Measurements from ENCODE around the gene VKORC1L1. TPM values are rescaled to one million over a fixed set of nuclear protein-coding genes. Genes with fewer than 3 reads are reported as not detected.

Gene VKORC1L1
- total and polyA plus RNA-seq, 9 of the 15 experiments (the other 6 are each of a cell fraction or from before 2014, with no cell fraction given): 6.8 to 36.5 (median 19.3) TPM

DNA sequence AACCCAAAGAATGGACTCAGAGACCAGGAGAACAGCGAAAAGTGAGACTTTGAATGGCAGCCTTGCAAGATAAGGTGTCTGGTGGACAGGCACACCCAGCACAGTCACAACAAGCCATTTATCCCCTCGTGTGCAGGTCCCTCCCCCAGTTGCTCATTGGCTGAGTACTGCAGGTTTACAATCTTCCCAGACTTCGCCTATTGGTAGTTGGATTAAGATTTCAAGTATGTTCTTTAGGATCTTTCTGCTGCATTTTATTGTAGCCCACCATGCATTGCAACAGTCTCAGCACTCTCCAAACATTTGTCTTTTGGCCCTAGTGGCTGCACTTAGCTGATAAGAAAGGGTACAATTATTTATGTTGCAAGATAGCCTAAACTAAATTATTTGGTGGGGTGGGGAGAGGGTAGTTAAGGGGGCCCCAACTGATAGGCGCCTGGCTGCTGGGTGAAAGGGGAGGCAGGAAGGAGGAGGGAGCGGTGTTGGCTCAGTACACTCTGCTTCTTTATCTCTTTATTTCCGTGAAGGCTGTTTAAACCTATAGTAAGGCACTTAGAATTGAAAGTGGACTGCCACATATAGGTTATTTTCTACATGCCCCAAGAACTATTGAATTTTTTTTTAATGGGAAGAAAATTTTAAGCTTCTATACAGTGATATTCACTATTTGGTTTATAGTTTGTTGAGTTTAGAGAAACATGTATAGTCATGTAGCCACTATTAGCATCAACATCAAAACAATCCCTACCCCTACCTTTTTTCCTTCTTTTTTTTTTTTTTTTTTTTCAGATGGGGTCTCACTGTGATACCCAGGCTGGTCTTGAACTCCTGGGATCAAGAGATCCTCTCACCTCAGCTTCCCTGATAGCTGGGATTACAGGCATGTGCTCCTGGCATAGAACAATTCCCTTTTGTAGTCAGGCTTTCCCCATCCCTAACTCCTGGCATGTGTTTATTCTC lies 54.9 kb downstream of the VKORC1L1 start (continued):
- no peak for TF ChIP-seq KAT8 (IDR thresholded peaks at IDR 0.05; ENCODE audit: low read depth)
- TF ChIP-seq, protein P1, sequence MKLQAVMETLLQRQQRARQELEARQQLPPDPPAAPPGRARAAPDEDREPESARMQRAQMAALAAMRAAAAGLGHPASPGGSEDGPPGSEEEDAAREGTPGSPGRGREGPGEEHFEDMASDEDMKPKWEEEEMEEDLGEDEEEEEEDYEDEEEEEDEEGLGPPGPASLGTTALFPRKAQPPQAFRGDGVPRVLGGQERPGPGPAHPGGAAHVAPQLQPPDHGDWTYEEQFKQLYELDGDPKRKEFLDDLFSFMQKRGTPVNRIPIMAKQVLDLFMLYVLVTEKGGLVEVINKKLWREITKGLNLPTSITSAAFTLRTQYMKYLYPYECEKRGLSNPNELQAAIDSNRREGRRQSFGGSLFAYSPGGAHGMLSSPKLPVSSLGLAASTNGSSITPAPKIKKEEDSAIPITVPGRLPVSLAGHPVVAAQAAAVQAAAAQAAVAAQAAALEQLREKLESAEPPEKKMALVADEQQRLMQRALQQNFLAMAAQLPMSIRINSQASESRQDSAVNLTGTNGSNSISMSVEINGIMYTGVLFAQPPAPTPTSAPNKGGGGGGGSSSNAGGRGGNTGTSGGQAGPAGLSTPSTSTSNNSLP (IDR thresholded peaks at IDR 0.05; ENCODE audit: borderline replicate concordance, low read depth, low read length): peak; percentile 90
- TF ChIP-seq, protein P2, sequence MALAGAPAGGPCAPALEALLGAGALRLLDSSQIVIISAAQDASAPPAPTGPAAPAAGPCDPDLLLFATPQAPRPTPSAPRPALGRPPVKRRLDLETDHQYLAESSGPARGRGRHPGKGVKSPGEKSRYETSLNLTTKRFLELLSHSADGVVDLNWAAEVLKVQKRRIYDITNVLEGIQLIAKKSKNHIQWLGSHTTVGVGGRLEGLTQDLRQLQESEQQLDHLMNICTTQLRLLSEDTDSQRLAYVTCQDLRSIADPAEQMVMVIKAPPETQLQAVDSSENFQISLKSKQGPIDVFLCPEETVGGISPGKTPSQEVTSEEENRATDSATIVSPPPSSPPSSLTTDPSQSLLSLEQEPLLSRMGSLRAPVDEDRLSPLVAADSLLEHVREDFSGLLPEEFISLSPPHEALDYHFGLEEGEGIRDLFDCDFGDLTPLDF (CRISPR knock-in tag; IDR thresholded peaks at IDR 0.05): no peak
- TF ChIP-seq HOMEZ (CRISPR knock-in tag; IDR thresholded peaks at IDR 0.05): no peak
- no peak for TF ChIP-seq MAFF (IDR thresholded peaks at IDR 0.05; ENCODE audit: low read length)
- TF ChIP-seq, protein P3, sequence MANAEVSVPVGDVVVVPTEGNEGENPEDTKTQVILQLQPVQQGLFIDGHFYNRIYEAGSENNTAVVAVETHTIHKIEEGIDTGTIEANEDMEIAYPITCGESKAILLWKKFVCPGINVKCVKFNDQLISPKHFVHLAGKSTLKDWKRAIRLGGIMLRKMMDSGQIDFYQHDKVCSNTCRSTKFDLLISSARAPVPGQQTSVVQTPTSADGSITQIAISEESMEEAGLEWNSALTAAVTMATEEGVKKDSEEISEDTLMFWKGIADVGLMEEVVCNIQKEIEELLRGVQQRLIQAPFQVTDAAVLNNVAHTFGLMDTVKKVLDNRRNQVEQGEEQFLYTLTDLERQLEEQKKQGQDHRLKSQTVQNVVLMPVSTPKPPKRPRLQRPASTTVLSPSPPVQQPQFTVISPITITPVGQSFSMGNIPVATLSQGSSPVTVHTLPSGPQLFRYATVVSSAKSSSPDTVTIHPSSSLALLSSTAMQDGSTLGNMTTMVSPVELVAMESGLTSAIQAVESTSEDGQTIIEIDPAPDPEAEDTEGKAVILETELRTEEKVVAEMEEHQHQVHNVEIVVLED (CRISPR knock-in tag; IDR thresholded peaks at IDR 0.05): no peak
- TF ChIP-seq ZKSCAN8 (CRISPR knock-in tag; IDR thresholded peaks at IDR 0.05): no peak
- no peak for TF ChIP-seq ETV1 (tag; conservative IDR thresholded peaks at IDR 0.05; ENCODE audit: low read depth)
- no peak for TF ChIP-seq ZNF239 (CRISPR knock-in tag; IDR thresholded peaks at IDR 0.05)
- 0 out of 2 replicates have a peak, but pooled peaks have one; percentile 36 for TF ChIP-seq NFRKB (IDR thresholded peaks at IDR 0.05; ENCODE audit: low read depth)
- no peak for TF ChIP-seq PHF8 (IDR thresholded peaks at IDR 0.05; ENCODE audit: borderline replicate concordance, low read length)
- TF ChIP-seq DMBX1 (CRISPR knock-in tag; IDR thresholded peaks at IDR 0.05; ENCODE audit: borderline replicate concordance): 0 out of 2 replicates have a peak, but pooled peaks have one; percentile 20
- TF ChIP-seq HNRNPK (IDR thresholded peaks at IDR 0.05; ENCODE audit: low read depth, low read length, poor library complexity, severe bottlenecking): no peak
- no peak for TF ChIP-seq ZNF212 (CRISPR knock-in tag; IDR thresholded peaks at IDR 0.05)
- TF ChIP-seq MYNN (IDR thresholded peaks at IDR 0.05): peak; percentile 14; the same call in 1 of the 2 replicates
- no peak for TF ChIP-seq MYNN (CRISPR knock-in tag; IDR thresholded peaks at IDR 0.05)
- TF ChIP-seq, protein P4, sequence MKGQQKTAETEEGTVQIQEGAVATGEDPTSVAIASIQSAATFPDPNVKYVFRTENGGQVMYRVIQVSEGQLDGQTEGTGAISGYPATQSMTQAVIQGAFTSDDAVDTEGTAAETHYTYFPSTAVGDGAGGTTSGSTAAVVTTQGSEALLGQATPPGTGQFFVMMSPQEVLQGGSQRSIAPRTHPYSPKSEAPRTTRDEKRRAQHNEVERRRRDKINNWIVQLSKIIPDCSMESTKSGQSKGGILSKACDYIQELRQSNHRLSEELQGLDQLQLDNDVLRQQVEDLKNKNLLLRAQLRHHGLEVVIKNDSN (CRISPR knock-in tag; IDR thresholded peaks at IDR 0.05): no peak
- TF ChIP-seq FOXP1 (CRISPR knock-in tag; IDR thresholded peaks at IDR 0.05): no peak
- TF ChIP-seq ETV5 (CRISPR knock-in tag; IDR thresholded peaks at IDR 0.05; ENCODE audit: low read depth): no peak; the same call in 1 of the 2 replicates
- no peak for TF ChIP-seq ZNF140 (CRISPR knock-in tag; IDR thresholded peaks at IDR 0.05)
- TF ChIP-seq TAL1 (IDR thresholded peaks at IDR 0.05): peak; percentile 76
- peak; percentile 60 for TF ChIP-seq SMARCE1 (IDR thresholded peaks at IDR 0.05)
